IPS-NIHi11 (cell line): ENCODE data around the gene FAAH2.
"Not testable (repeated sequence)": the region's sequence is repeated elsewhere in the genome, so short reads cannot be mapped to it uniquely, and the experiment has no call there.

Experiments
- DNase-seq: peaks from one replicate; pipeline ENCODE4 v3.0.0; 2012; ENCODE audit warnings: mixed read lengths, low spot score

The FAAH2 gene

DNA sequence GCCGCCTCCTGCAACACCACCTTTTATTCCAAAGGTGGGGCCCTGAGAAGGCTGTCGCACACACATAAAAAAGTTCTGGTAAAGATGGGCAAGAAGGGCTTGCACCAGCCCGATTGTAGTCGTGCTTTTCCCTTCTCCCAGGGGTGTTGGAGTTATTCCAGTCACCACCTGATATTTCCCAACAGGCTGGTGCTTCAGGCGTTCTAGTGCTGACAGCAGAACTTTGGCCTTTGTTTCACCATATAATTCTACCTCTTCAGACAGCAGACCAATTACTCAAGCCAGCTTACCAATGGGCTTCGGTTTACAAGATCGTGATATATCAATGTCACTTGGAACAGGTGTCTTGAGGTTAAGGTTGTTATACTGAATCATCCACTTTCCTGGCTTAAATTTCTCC lies 107.7 kb downstream of the FAAH2 start:
- DNase-seq, result not testable (repeated sequence)

DNA sequence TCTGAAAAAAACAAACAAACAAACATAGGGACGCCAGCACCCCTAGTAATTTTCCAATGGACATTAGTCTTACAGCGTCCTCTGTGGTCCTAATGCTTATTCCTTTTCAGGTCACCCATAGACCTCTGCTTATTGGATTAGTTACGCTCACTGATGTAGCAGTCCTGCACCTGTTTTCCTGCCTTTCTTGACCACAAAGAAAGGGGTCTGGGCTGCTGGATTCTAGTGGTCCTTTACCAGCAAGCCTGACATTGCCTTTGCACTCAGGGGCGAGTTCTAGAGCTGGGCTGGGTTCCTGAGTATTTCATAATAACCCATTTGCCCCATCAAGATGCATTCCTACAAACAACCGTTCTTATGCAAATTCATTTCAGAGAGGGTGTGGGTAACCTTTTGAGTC lies 116.7 kb downstream of the FAAH2 start:
- DNase-seq, result not testable (repeated sequence)

DNA sequence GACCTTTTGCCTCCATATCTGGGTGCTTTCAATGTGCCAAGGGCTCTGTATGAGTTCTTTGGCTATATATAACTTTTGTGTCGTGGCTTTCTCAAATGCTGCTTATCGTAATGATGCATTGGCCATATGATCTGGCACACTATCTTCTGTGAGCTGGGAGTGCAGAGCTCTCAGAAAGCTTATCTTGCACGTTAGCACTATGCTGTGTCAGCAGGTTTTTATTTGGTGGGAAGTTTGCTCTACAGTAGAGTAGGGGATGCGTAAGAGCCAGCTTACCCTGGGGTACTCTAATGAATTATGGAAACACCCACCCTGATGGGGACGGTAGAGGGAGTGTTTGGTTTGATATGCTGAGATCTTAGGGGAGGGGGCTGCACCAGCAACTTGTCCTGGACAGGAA lies 119.6 kb downstream of the FAAH2 start:
- no peak for DNase-seq

DNA sequence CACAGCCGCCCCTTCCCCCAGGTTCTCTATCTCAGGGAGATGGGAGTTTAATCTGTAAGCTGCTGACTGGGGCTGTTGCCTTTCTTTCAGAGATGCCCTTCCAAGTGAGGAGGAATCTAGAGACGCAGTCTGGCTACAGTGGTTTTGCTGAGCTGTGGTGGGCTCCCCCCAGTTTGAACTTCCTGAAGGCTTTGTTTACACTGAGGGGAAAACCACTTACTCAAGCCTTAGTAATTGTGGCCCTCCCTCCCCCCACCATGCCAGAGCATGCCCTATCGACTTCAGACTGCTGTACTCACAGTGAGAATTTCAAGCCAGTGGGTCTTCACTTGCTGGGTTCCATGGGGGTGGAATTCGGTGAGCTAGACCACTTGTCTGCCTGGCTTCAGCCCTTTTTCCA lies 131.3 kb downstream of the FAAH2 start:
- no peak for DNase-seq

DNA sequence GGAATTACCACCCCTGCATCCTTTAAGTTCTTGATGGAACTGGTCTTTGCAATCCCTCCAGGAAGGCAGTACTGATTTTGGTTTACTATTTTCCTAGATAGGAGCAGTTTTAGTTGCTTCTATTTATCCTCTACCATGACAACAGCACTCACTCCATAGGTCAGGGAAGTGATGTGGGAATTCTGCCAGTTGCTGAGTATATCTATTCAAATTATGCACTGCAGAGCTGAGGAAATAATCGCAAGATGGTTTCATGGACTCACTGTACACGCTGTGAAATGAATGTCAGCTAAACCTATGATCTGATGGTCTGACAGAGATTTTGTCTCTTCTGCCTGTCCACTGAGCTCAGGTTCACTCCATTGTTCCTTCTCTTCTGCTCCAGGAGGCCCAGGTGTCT lies 135.8 kb downstream of the FAAH2 start:
- DNase-seq, result no peak

DNA sequence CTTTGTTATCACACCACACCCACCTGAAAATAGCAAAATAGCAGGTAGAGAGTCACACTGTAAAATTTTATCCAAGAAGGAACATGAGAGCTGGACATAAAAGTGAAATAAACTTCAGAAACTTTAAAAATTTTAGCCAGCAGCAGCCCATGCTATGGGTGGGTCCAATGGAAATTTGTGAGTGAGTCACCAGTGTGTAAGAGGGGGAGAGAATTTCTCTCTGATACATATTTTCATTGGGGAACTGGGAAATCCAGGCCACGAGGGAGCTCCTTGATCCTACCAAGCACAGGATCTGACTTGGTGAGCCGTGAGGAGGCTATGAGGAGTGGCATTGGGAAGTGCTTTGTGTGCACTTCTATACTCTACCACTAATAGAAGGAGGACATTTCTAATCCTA lies 136.3 kb downstream of the FAAH2 start:
- DNase-seq, result no peak

DNA sequence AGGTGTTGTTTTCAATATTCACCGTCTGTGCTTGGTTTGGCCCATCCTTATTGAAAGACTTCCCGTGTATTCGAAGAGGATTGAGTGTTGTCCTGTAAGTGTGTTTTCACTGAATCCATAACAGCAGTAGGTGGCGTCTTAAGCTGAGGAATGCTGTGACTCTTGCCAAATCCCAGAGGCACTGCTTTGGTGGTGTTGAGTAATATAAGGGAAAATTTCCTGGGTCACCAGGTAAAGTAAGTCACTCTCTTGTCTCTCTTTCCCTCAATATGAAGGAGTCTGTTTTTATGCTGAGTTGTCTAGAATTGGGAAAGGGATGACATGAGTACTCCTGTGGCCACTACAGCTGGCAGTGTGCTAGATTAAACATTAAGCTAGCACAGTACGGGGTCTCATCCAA lies 158.6 kb downstream of the FAAH2 start:
- no peak for DNase-seq

DNA sequence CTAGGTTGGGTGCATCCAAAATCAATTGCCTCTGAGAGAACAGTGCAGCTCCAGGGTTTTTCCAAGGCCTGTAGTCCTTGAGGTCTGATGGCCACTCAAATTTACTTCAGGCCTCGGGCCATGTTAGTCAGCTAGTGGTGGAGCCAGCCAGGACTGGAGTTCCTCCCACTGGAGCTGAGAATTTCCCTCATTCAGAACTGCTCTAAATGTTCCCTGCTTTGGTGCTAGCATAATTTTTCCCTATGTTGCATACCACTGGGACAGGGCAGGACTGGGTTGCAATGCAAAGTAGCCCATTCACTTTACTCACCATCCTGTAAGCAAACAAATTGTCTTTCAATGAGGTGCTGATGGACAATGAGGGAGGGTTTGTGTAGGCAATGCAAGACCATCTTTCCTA lies 159.3 kb downstream of the FAAH2 start:
- no peak for DNase-seq

DNA sequence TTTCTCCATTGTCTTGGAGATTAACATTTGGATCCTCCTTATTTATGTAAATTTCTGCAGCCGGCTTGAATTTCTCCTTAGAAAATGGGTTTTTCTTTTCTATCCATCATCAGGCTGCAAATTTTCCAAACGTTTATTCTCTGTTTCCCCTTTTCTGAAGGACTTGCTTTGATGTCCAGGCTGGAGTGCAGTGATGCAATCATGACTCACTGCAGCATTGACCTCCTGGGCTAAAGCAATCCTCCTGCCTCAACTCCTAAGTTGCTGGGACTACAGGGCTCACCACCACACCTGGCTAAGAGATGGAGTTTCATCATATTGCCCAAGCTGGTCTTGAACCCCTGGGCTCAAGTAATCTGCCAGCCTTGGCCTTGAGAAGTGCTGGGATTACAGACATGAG lies 161.3 kb downstream of the FAAH2 start:
- DNase-seq, result no peak

DNA sequence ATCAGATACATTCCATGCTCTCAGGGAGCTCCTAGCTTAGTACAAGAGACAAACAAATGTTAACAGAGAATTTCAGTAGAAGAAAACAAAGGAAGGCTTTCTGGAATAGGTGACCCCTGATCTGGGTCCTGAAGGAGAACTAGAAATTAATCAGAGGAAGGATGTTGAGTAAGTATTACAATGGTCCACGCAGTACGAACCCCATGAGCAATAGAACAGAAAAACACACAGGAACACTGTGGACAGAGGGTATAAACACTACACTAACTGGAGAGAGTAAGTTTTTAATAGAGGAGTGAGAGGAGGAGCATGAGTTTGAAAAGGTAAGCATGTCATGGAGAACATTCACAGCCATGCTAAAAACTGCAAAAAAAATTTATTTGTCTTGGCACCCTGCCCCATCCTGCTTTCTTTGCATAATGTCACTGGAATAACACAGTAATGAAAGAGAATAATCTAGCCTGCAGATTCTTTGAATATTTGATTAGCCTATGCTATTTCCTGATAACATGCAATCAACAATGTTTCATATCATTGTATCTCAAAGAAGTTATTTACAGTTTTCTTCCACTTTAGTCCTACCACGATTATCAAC lies 165.0 kb downstream of the FAAH2 start:
- no peak for DNase-seq

DNA sequence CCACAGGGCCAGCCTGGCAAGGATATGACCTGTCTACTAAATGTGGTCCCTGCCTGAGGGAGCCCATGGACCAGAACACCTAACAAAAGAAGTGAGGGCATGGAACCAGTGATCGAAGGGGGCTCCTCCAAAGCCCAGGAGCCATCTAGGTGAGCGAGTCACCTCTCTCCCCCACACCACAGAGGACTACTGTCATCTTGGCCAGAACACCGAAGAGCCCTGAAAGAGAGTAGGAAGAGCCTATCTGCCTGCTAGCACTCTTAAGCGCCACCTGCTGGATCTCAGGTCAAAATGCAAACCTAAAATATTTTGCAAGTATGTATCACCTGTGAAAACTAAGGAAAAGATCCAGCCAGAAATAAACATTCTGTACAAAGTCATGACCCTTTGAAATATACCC lies 167.4 kb downstream of the FAAH2 start:
- DNase-seq, result peak; percentile 23

DNA sequence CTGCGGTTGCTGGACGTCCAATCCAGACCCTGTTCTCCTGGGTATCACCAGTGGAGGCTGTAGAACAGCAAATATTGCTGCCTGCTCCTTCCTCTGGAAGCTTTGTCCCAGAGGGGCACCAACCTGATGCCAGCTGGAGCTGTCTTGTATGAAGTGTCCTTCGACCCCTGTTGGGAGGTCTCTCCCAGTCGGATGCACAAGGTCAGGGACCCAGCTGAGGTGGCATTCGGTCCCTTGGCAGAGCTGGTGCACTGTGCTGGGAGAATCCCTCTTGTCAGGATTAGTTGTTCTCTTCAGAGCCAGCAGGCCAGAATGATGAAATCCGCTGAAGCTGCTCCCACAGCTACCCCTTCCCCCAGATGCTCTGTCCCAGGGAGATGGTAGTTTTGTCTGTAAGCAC lies 195.0 kb downstream of the FAAH2 start:
- no peak for DNase-seq

DNA sequence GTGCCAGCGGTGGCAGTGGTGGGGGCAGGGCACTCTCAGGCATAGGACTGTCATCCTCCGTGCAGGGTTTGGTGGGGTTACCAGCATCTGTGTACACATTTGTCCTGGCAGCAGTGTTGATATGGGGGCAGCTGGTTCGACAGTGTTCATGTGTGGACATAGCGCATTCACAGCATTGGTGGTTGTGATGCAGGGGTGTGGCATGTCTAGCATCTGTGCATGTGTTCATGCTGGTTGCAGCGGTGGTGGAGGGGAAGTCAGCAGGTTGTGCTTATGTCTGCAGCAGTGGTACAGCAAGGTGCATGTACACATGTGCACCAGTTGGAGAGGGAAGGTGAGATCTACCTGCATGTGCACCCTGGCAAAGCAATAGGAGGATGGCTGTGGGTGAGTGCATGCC lies 230.0 kb downstream of the FAAH2 start:
- DNase-seq, result no peak

DNA sequence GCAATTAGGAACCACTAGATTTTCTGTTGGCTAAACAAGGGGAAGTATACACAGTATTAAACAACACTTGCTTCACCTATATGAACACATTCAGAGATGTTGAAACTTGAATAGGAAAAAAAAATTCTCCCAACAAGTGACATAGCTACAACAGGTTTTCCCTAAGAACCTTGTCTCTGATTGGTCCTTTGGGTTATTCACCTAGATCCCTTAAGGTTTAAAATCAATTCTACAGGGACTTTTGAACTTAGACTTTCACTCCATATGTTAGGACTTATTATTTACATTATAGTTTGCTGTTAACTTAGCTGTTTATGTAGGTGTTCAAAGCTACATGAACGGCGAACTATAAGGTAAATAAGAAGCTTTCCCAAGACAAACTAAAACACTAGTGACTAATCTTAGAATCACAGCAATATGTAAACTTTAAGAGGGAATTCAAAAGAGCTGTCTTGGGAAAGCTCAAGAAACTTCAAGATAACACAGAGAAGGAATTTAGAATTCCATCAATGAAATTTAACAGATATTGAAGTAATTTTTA lies 233.1 kb downstream of the FAAH2 start:
- DNase-seq, result no peak

DNA sequence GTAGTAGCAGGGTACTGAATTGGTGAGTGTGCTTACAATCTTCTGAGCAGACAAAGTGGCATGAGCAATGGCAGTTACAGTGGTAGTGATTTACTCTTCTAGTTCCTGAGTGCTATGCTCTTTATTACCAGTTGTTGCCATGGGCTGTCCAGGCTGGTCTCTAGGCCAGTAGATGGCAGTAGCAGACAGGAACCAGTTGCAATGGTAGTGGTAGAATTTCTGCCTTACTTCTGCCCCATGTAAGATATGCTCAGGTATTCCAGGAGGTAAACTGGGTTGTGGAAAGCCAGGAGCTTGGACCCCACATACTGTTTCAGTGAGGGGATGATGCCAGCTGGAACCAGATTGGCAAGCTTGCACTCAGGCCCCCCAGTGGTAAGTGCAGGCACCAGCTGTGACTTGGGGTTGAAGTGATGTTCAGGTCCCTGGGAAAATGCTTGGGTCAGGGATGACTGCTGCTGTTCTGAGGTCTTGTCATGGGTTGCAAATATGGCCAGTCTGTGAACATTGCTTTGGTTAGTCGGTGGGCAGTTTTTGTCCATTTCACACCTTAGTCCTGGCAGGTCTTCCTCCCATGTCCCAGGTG lies 242.3 kb downstream of the FAAH2 start:
- DNase-seq, result no peak
